Neural progenitor cell (in vitro differentiated cells): ENCODE measurements around the gene HNRNPM. TPM values are rescaled to one million over a fixed set of nuclear protein-coding genes. Genes with fewer than 3 reads are reported as not detected.
"Not testable (repeated sequence)": the region's sequence is repeated elsewhere in the genome, so short reads cannot be mapped to it uniquely, and the experiment has no call there.

Experiments used
- DNase-seq: peaks from one replicate; pipeline ENCODE4 v3.0.0-alpha.2; 2016; ENCODE audit warnings: low spot score
- H2AFZ ChIP-seq: fragments of 200-600 bp; sonication (generic); replicated peaks from 2 replicates; pipeline ENCODE4 v1.6.1; 2016; ENCODE audit warnings: antibody characterized with exemption
- H3F3A ChIP-seq: fragments of 200-600 bp; sonication (generic); 2 replicates; pipeline ENCODE4 v1.6.1; 2016; ENCODE audit warnings: antibody characterized with exemption, low read depth
- H3K27ac ChIP-seq: fragments of 200-600 bp; sonication (generic); 2 replicates; pipeline ENCODE4 v1.5.1; 2016; ENCODE audit warnings: mild to moderate bottlenecking
- H3K27me3 ChIP-seq: fragments of 200-600 bp; sonication (generic); 2 replicates; pipeline ENCODE4 v1.6.1; 2016; ENCODE audit warnings: mild to moderate bottlenecking, moderate library complexity
- H3K36me3 ChIP-seq: fragments of 200-600 bp; sonication (generic); 2 replicates; pipeline ENCODE4 v1.5.1; 2016
- H3K4me1 ChIP-seq: fragments of 200-600 bp; sonication (generic); 2 replicates; pipeline ENCODE4 v1.6.1; 2016; ENCODE audit warnings: mixed run types
- H3K4me2 ChIP-seq: fragments of 200-600 bp; sonication (generic); 2 replicates; pipeline ENCODE4 v1.6.1; 2016
- H3K4me3 ChIP-seq: fragments of 200-600 bp; sonication (generic); 2 replicates; pipeline ENCODE4 v1.5.1; 2016
- H3K79me2 ChIP-seq: fragments of 200-600 bp; sonication (generic); 2 replicates; pipeline ENCODE4 v1.6.1; 2016; ENCODE audit warnings: low read depth
- H3K9ac ChIP-seq: fragments of 200-600 bp; sonication (generic); 2 replicates; pipeline ENCODE4 v1.6.1; 2016
- H3K9me3 ChIP-seq: fragments of 200-600 bp; sonication (generic); 2 replicates; pipeline ENCODE4 v1.5.1; 2016; ENCODE audit warnings: low read depth
- H4K20me1 ChIP-seq: fragments of 200-600 bp; sonication (generic); 2 replicates; pipeline ENCODE4 v1.6.1; 2016; ENCODE audit warnings: low read depth
- H3K27ac Mint-ChIP-seq: 3 replicates; pipeline ENCODE4 v1.8.0; 2021; ENCODE audit warnings: mixed read lengths
- H3K27me3 Mint-ChIP-seq: 2 replicates; pipeline ENCODE4 v1.8.0; 2022; ENCODE audit warnings: low read depth, mild to moderate bottlenecking, inconsistent platforms, moderate library complexity, mixed read lengths; ENCODE audit not compliant: insufficient read depth
- H3K36me3 Mint-ChIP-seq: 3 replicates; pipeline ENCODE4 v1.8.0; 2021; ENCODE audit warnings: mixed read lengths
- H3K4me1 Mint-ChIP-seq: 3 replicates; pipeline ENCODE4 v1.8.0; 2021; ENCODE audit warnings: mixed read lengths
- H3K4me3 Mint-ChIP-seq: 3 replicates; pipeline ENCODE4 v1.8.0; 2021; ENCODE audit warnings: mild to moderate bottlenecking, moderate library complexity, mixed read lengths
- H3K9me3 Mint-ChIP-seq: 3 replicates; pipeline ENCODE4 v1.8.0; 2020; ENCODE audit warnings: mixed read lengths
- CTCF ChIP-seq: fragments of 200-600 bp; sonication (generic); IDR thresholded peaks from 2 replicates; pipeline ENCODE4 v1.5.1; 2017; ENCODE audit warnings: antibody characterized with exemption, mild to moderate bottlenecking
- EZH2 ChIP-seq: fragments of 200-600 bp; sonication (generic); IDR thresholded peaks from 2 replicates; pipeline ENCODE4 v1.6.1; 2017; ENCODE audit warnings: antibody characterized with exemption, mild to moderate bottlenecking, moderate library complexity
- EZH2phosphoT487 ChIP-seq: fragments of 200-600 bp; sonication (generic); IDR thresholded peaks from 2 replicates; pipeline ENCODE4 v1.6.1; 2017; ENCODE audit warnings: antibody characterized with exemption
- total RNA-seq: library from RNA; depleted of rRNA; stranded (reverse); fragments of >200 nt; gene quantifications from 2 replicates; pipeline ENCODE4 v1.2.3, GENCODE V29; 2015; ENCODE audit warnings: low replicate concordance

HNRNPM gene
- total RNA-seq, 1 donor from 2014 or later = 118 TPM

- TF ChIP-seq EZH2phosphoT487 (no peak), EZH2 (no peak), CTCF (no peak)
- no peaks in the 10 kb centered on the region for H3K79me2 ChIP-seq
- no peak overlapping the region for H2AFZ ChIP-seq
- no peak overlapping the region for H3K27ac ChIP-seq
- H3K36me3 Mint-ChIP-seq = peaks cover 1% of the 10 kb centered on the region
- H3K4me1 ChIP-seq = no peaks in the 10 kb centered on the region
- DNase-seq = no peak
- no peak overlapping the region for H3K9ac ChIP-seq
- H3K36me3 ChIP-seq = no peaks in the 10 kb centered on the region
- H3K4me1 Mint-ChIP-seq = peaks cover 13% of the 10 kb centered on the region
- no peaks in the 10 kb centered on the region for H3K9me3 ChIP-seq
- H4K20me1 ChIP-seq = no peaks in the 10 kb centered on the region
- H3K9me3 Mint-ChIP-seq = no peaks in the 10 kb centered on the region
- no peak overlapping the region for H3K4me3 Mint-ChIP-seq
- H3F3A ChIP-seq = no peaks in the 10 kb centered on the region
- no peak overlapping the region for H3K4me2 ChIP-seq
- no peak overlapping the region for H3K27ac Mint-ChIP-seq
- no peak overlapping the region for H3K4me3 ChIP-seq
- no peaks in the 10 kb centered on the region for H3K27me3 ChIP-seq
- peaks cover 2% of the 10 kb centered on the region for H3K27me3 Mint-ChIP-seq
Measured at GRCh38 chr19:8421484-8422461, 23.0 kb upstream of the HNRNPM start.

DNA sequence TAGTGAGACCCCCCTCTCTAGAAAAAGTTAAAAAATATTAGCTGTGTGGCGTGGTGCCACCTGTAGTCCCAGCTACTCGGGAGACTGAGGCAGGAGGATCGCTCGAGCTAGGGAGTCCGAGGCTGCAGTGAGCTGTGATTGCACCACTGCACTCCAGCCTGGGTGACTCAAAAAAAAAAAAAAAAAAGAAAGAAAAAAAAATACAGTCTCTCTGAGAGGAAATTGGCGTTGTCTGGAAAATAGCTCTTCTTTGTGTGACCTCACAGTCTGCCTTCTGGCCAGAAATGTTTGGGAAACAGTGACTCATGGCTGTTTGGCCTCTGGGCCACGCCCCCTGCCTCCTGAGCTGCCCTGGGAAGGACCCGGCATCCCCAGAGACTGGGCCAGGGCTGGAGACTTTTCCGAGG, 21.0 kb upstream of the HNRNPM start:
- H3K4me3 ChIP-seq = no peak overlapping the region
- H3K27ac ChIP-seq = no peak overlapping the region
- H3K9me3 Mint-ChIP-seq = no peaks in the 10 kb centered on the region
- peaks cover 1% of the 10 kb centered on the region for H3K36me3 Mint-ChIP-seq
- H3K4me2 ChIP-seq = no peak overlapping the region
- no peak for DNase-seq
- TF ChIP-seq EZH2 (no peak), EZH2phosphoT487 (no peak), CTCF (no peak)
- H3K27me3 ChIP-seq = no peaks in the 10 kb centered on the region
- no peaks in the 10 kb centered on the region for H3K79me2 ChIP-seq
- H3K4me1 ChIP-seq = no peaks in the 10 kb centered on the region
- no peaks in the 10 kb centered on the region for H4K20me1 ChIP-seq
- H3K36me3 ChIP-seq = no peaks in the 10 kb centered on the region
- H3K4me3 Mint-ChIP-seq = no peak overlapping the region
- H3K27ac Mint-ChIP-seq = no peak overlapping the region
- H2AFZ ChIP-seq = no peak overlapping the region
- no peak overlapping the region for H3K9ac ChIP-seq
- peaks cover 10% of the 10 kb centered on the region for H3K4me1 Mint-ChIP-seq
- H3K9me3 ChIP-seq = no peaks in the 10 kb centered on the region
- no peaks in the 10 kb centered on the region for H3F3A ChIP-seq
- peaks cover 2% of the 10 kb centered on the region for H3K27me3 Mint-ChIP-seq

- H2AFZ ChIP-seq, H3K27me3 Mint-ChIP-seq, H3F3A ChIP-seq, H3K4me3 ChIP-seq, H3K79me2 ChIP-seq, H3K9me3 Mint-ChIP-seq, H3K36me3 Mint-ChIP-seq, H3K4me1 ChIP-seq, H3K27ac ChIP-seq, H3K4me3 Mint-ChIP-seq, H3K36me3 ChIP-seq, H3K27me3 ChIP-seq, H3K9ac ChIP-seq, H3K27ac Mint-ChIP-seq, H3K9me3 ChIP-seq, DNase-seq, H3K4me2 ChIP-seq, H4K20me1 ChIP-seq: not testable (repeated sequence)
- H3K4me1 Mint-ChIP-seq = peaks cover 10% of the 10 kb centered on the region
Measured at GRCh38 chr19:8425331-8425730, 19.4 kb upstream of the HNRNPM start.

GRCh38 chr19:8426283-8426682, 18.5 kb upstream of the HNRNPM start:
- Histone ChIP-seq H3K4me2 (no peak overlapping the region), H3K36me3 (no peaks in the 10 kb centered on the region), H3K9me3 (no peaks in the 10 kb centered on the region), H3K9ac (no peak overlapping the region), H3K4me1 (no peaks in the 10 kb centered on the region), H3K27ac (no peak overlapping the region), H3F3A (no peaks in the 10 kb centered on the region), H4K20me1 (no peaks in the 10 kb centered on the region), H2AFZ (no peak overlapping the region), H3K27me3 (no peaks in the 10 kb centered on the region), H3K4me3 (no peak overlapping the region), H3K79me2 (no peaks in the 10 kb centered on the region)
- H3K4me1 Mint-ChIP-seq = peaks cover 10% of the 10 kb centered on the region
- DNase-seq = no peak
- peaks cover 2% of the 10 kb centered on the region for H3K27me3 Mint-ChIP-seq
- H3K9me3 Mint-ChIP-seq = no peaks in the 10 kb centered on the region
- H3K36me3 Mint-ChIP-seq = peaks cover 1% of the 10 kb centered on the region
- TF ChIP-seq EZH2 (no peak), EZH2phosphoT487 (no peak), CTCF (no peak)
- no peak overlapping the region for H3K4me3 Mint-ChIP-seq
- no peak overlapping the region for H3K27ac Mint-ChIP-seq
